HG02973 (cell line): ENCODE measurements around the gene VPS37C.

Experiments used
- ATAC-seq: cut with Tn5 transposase; IDR thresholded peaks from one replicate; pipeline ENCODE4 v1.9.1; 2021; ENCODE audit warnings: moderate library complexity; ENCODE audit not compliant: unreplicated experiment

VPS37C gene

GRCh38 chr11:61133956-61134662, 27.1 kb downstream of the VPS37C start:
- no peak for ATAC-seq

GRCh38 chr11:61133145-61133544, 28.1 kb downstream of the VPS37C start:
- ATAC-seq: no peak

- no peak for ATAC-seq
Measured at GRCh38 chr11:61132646-61133045, 28.6 kb downstream of the VPS37C start.

- no peak for ATAC-seq
Measured at GRCh38 chr11:61131998-61132555, 29.1 kb downstream of the VPS37C start.

- no peak for ATAC-seq
Measured at GRCh38 chr11:61131586-61131985, 29.6 kb downstream of the VPS37C start.

- no peak for ATAC-seq
Measured at GRCh38 chr11:61131186-61131585, 30.0 kb downstream of the VPS37C start.

GRCh38 chr11:61129639-61130523, 31.3 kb downstream of the VPS37C start:
- no peak for ATAC-seq

- no peak for ATAC-seq
Measured at GRCh38 chr11:61128947-61129638, 32.1 kb downstream of the VPS37C start.

- ATAC-seq: no peak
Measured at GRCh38 chr11:61127991-61128390, 33.2 kb downstream of the VPS37C start.

GRCh38 chr11:61126256-61126655, 35.0 kb downstream of the VPS37C start:
- ATAC-seq: no peak

GRCh38 chr11:61125310-61125684, 35.9 kb downstream of the VPS37C start:
- no peak for ATAC-seq

GRCh38 chr11:61124574-61125309, 36.5 kb downstream of the VPS37C start:
- no peak for ATAC-seq

- ATAC-seq: no peak
Measured at GRCh38 chr11:61123775-61124571, 37.3 kb downstream of the VPS37C start.

GRCh38 chr11:61122761-61123160, 38.5 kb downstream of the VPS37C start:
- no peak for ATAC-seq

GRCh38 chr11:61121917-61122316, 39.3 kb downstream of the VPS37C start:
- ATAC-seq: no peak

- no peak for ATAC-seq
Measured at GRCh38 chr11:61121192-61121831, 39.9 kb downstream of the VPS37C start.

GRCh38 chr11:61120706-61121191, 40.5 kb downstream of the VPS37C start:
- ATAC-seq: no peak

- ATAC-seq: no peak
Measured at GRCh38 chr11:61120099-61120705, 41.0 kb downstream of the VPS37C start.

GRCh38 chr11:61119571-61119970, 41.7 kb downstream of the VPS37C start:
- no peak for ATAC-seq
